Urinary bladder (tissue), 4 donors: ENCODE results near the gene LAMC3. TPM values are rescaled to one million over a fixed set of nuclear protein-coding genes. Genes with fewer than 3 reads are reported as not detected.

Source experiments
- DNase-seq: peaks from one replicate; pipeline ENCODE4 v3.0.0-alpha.2; 2015; ENCODE audit errors: extremely low spot score
- H3K27ac ChIP-seq: one replicate; pipeline ENCODE4 v1.5.1; 2013; ENCODE audit warnings: low read depth, mild to moderate bottlenecking, moderate library complexity
- H3K36me3 ChIP-seq: one replicate; pipeline ENCODE4 v1.6.1; 2013; ENCODE audit warnings: mild to moderate bottlenecking, moderate library complexity; ENCODE audit not compliant: insufficient read depth
- H3K4me1 ChIP-seq: one replicate; pipeline ENCODE4 v1.6.1; 2013; ENCODE audit warnings: mild to moderate bottlenecking, moderate library complexity; ENCODE audit not compliant: insufficient read depth
- H3K4me3 ChIP-seq: one replicate; pipeline ENCODE4 v1.5.1; 2013; ENCODE audit warnings: low read depth, low read length
- WGBS: extraction: QIAGEN DNeasy Blood & Tissue Kit; methylation state at CpG from one replicate; pipeline ENCODE4 v1.1.7; 2013; 5-methylcytosine and 5-hydroxymethylcytosine counted together
- polyA plus RNA-seq: library from polyadenylated mRNA; stranded (reverse); fragments of 200-250 nt; gene quantifications from one replicate; pipeline ENCODE4 v1.2.3, GENCODE V29; 2013
- total RNA-seq: library from RNA; depleted of rRNA; stranded (reverse); fragments of >200 nt; gene quantifications from one replicate; pipeline ENCODE4 v1.2.3, GENCODE V29; 2014
- donor health status: healthy with polysubstance abuse.
- donor health status: healthy.

Gene LAMC3
- total and polyA plus RNA-seq, 2 donors, result 12.2 to 37.1 TPM

GRCh38 chr9:130972957-130973685 is 35.9 kb upstream of the LAMC3 start:
- no peak for DNase-seq
- WGBS, result 67% methylated on average over 19 of the region's 19 CpGs
- H3K4me1 ChIP-seq, result no peaks in the 10 kb centered on the region
- H3K27ac ChIP-seq, result no peak overlapping the region
- no peaks in the 10 kb centered on the region for H3K36me3 ChIP-seq
- no peak overlapping the region for H3K4me3 ChIP-seq

GRCh38 chr9:130973686-130974281 is 35.2 kb upstream of the LAMC3 start:
- 58% methylated on average over 21 of the region's 21 CpGs for WGBS
- Histone ChIP-seq H3K36me3 (no peaks in the 10 kb centered on the region), H3K27ac (no peak overlapping the region), H3K4me1 (no peaks in the 10 kb centered on the region), H3K4me3 (no peak overlapping the region)
- no peak for DNase-seq

- Histone ChIP-seq H3K4me3 (no peak overlapping the region), H3K4me1 (no peaks in the 10 kb centered on the region), H3K36me3 (no peaks in the 10 kb centered on the region), H3K27ac (no peak overlapping the region)
- 89% methylated on average over 5 of the region's 5 CpGs for WGBS
- DNase-seq, result no peak
Observed at GRCh38 chr9:130974697-130975096, 34.3 kb upstream of the LAMC3 start.

GRCh38 chr9:130975156-130975555 is 33.8 kb upstream of the LAMC3 start:
- Histone ChIP-seq H3K36me3 (no peaks in the 10 kb centered on the region), H3K4me1 (no peaks in the 10 kb centered on the region), H3K4me3 (no peak overlapping the region), H3K27ac (no peak overlapping the region)
- 93% methylated on average over 5 of the region's 5 CpGs for WGBS
- DNase-seq, result no peak

- DNase-seq, result no peak
- 87% methylated on average over 13 of the region's 13 CpGs for WGBS
- no peaks in the 10 kb centered on the region for H3K4me1 ChIP-seq
- H3K27ac ChIP-seq, result no peak overlapping the region
- H3K4me3 ChIP-seq, result no peak overlapping the region
- no peaks in the 10 kb centered on the region for H3K36me3 ChIP-seq
Observed at GRCh38 chr9:130975932-130976841, 32.8 kb upstream of the LAMC3 start.

- WGBS, result 48% methylated on average over 16 of the region's 16 CpGs
- Histone ChIP-seq H3K4me3 (no peak overlapping the region), H3K27ac (no peak overlapping the region), H3K36me3 (no peaks in the 10 kb centered on the region), H3K4me1 (no peaks in the 10 kb centered on the region)
- DNase-seq, result no peak
Observed at GRCh38 chr9:130977811-130978221, 31.2 kb upstream of the LAMC3 start.

- Histone ChIP-seq H3K4me1 (no peaks in the 10 kb centered on the region), H3K27ac (no peak overlapping the region), H3K4me3 (no peak overlapping the region), H3K36me3 (no peaks in the 10 kb centered on the region)
- WGBS, result 85% methylated on average over 20 of the region's 20 CpGs
- no peak for DNase-seq
Observed at GRCh38 chr9:130979591-130980385, 29.2 kb upstream of the LAMC3 start.

GRCh38 chr9:130980526-130980925 is 28.4 kb upstream of the LAMC3 start:
- WGBS, result 73% methylated on average over 16 of the region's 16 CpGs

GRCh38 chr9:130981002-130981755 is 27.8 kb upstream of the LAMC3 start:
- DNase-seq, result no peak
- WGBS, result 77% methylated on average over 10 of the region's 10 CpGs
- Histone ChIP-seq H3K4me1 (no peaks in the 10 kb centered on the region), H3K27ac (no peak overlapping the region), H3K4me3 (no peak overlapping the region), H3K36me3 (no peaks in the 10 kb centered on the region)

More at GRCh38 chr9:130980526-130980925, 28.4 kb upstream of the LAMC3 start:
- DNase-seq, result no peak
- Histone ChIP-seq H3K4me1 (no peaks in the 10 kb centered on the region), H3K4me3 (no peak overlapping the region), H3K36me3 (no peaks in the 10 kb centered on the region), H3K27ac (no peak overlapping the region)

- Histone ChIP-seq H3K27ac (no peak overlapping the region), H3K4me3 (no peak overlapping the region), H3K4me1 (no peaks in the 10 kb centered on the region), H3K36me3 (no peaks in the 10 kb centered on the region)
- no peak for DNase-seq
- 68% methylated on average over 14 of the region's 14 CpGs for WGBS
Observed at GRCh38 chr9:130981756-130982137, 27.2 kb upstream of the LAMC3 start.

- Histone ChIP-seq H3K36me3 (no peaks in the 10 kb centered on the region), H3K4me3 (no peak overlapping the region), H3K4me1 (no peaks in the 10 kb centered on the region), H3K27ac (no peak overlapping the region)
- no peak for DNase-seq
- WGBS, result 72% methylated on average over 25 of the region's 25 CpGs
Observed at GRCh38 chr9:130982636-130983358, 26.2 kb upstream of the LAMC3 start.

- 74% methylated on average over 6 of the region's 6 CpGs for WGBS
- Histone ChIP-seq H3K4me3 (no peak overlapping the region), H3K36me3 (no peaks in the 10 kb centered on the region), H3K4me1 (no peaks in the 10 kb centered on the region), H3K27ac (no peak overlapping the region)
- no peak for DNase-seq
Observed at GRCh38 chr9:130983359-130983670, 25.7 kb upstream of the LAMC3 start.
